ENCODE results near the gene CACNA1A.

DNA sequence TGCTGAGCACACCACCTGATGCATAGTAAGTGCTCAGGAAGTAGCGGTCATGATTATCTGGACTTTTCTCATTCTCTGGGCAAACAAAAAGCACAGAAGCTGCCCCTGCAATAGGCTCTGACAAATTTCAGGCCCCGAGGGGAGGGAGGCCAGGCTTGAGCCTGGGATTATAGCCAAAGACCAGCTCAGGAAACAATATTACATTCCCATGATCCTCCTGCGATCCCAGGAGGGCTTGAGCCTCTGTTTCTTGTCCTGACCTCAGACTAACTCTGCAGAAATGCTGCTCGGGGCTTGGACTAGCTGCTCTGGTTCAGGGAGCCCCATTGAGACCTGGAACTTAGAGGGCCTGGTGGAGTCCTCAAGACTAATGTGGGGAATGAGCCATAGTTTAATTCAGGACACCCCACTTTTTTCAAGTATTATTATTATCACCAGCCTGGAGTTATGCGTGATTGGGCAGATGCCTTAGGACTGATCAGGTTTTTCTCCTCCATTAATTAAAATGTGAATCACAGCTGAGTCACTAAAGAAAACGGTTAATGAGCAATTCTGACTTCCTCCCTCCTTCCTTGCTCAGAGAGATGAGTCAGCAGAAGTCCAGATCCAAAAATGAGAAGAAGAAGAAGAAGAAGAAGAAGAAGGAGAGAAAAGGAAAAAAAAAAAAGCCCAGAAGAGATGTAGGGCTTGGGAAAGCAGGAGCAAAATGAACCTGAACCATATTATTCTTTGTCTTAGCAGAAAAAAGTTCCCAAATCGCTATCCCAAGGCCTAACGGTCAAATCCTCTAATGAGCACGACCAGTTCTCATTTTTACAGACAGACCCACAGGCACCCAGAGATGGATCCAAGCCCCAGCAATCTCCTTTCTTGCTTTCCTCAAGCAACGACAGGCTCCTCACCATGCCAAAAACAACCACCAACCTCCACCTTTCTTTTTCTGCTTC lies 107.2 kb downstream of the CACNA1A start:
- TF ChIP-seq, protein P1, sequence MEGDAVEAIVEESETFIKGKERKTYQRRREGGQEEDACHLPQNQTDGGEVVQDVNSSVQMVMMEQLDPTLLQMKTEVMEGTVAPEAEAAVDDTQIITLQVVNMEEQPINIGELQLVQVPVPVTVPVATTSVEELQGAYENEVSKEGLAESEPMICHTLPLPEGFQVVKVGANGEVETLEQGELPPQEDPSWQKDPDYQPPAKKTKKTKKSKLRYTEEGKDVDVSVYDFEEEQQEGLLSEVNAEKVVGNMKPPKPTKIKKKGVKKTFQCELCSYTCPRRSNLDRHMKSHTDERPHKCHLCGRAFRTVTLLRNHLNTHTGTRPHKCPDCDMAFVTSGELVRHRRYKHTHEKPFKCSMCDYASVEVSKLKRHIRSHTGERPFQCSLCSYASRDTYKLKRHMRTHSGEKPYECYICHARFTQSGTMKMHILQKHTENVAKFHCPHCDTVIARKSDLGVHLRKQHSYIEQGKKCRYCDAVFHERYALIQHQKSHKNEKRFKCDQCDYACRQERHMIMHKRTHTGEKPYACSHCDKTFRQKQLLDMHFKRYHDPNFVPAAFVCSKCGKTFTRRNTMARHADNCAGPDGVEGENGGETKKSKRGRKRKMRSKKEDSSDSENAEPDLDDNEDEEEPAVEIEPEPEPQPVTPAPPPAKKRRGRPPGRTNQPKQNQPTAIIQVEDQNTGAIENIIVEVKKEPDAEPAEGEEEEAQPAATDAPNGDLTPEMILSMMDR (IDR thresholded peaks at IDR 0.05; ENCODE audit: low read length), result no peak
- no peak for TF ChIP-seq EZH2 (optimal IDR thresholded peaks at IDR 0.05; ENCODE audit: low read depth, low read length)

All from MM.1S (cell line).